ENCODE data around the gene AQP12A. TPM values are rescaled to one million over a fixed set of nuclear protein-coding genes. Genes with fewer than 3 reads are reported as not detected.

Gene AQP12A
- total and polyA plus RNA-seq, 10 of the 15 experiments (the other 5 are each of a cell fraction or from before 2014, with no cell fraction given) = not detected

GRCh38 chr2:240741091-240741490 lies 49.4 kb downstream of the AQP12A start (continued):
- no peak for TF ChIP-seq POLR2A (IDR thresholded peaks at IDR 0.05; ENCODE audit: low read depth, low read length)

GRCh38 chr2:240742602-240743095 lies 51.0 kb downstream of the AQP12A start:
- CTCF ChIA-PET = no interaction called here
- FAIRE-seq = no peak
- intact Hi-C loops (cut with micrococcal nuclease; ENCODE audit: unreplicated experiment) (no loop called here), in situ Hi-C loops (cut with MboI) (no loop called here)
- no peaks in the 10 kb centered on the region for H3K4me1 ChIP-seq (ENCODE audit: control insufficient read depth, insufficient read depth, low read length)
- no peak for ATAC-seq
- H3K9me3 ChIP-seq (replicated peaks; ENCODE audit: control insufficient read depth, insufficient read depth, low read length) = no peaks in the 10 kb centered on the region
- no peak overlapping the region for H3K4me3 ChIP-seq
- TF ChIP-seq MLLT1 (IDR thresholded peaks at IDR 0.05) (no peak), ATF2 (IDR thresholded peaks at IDR 0.05; ENCODE audit: low read length) (no peak), NR2C2 (IDR thresholded peaks at IDR 0.05; ENCODE audit: borderline replicate concordance, control insufficient read depth, insufficient read length, low read depth) (no peak), SRF (IDR thresholded peaks at IDR 0.05; ENCODE audit: low read depth in 2 of 2, low read length in 2 of 2) (no peak), NFYB (IDR thresholded peaks at IDR 0.05; ENCODE audit: insufficient read depth, low read depth, low read length) (no peak), ZBTB11 (CRISPR knock-in tag; IDR thresholded peaks at IDR 0.05) (no peak), CHD4 (IDR thresholded peaks at IDR 0.05) (no peak), E2F4 (IDR thresholded peaks at IDR 0.05; ENCODE audit: low read depth, low read length) (no peak)
- POLR2A ChIA-PET = no interaction called here
- peaks cover 0 to 6% of the 10 kb centered on the region in 2 experiments; a peak in 3 of 4 replicates for H3K27me3 ChIP-seq (replicated peaks in 1 of 2; ENCODE audit: control insufficient read depth in 2 of 2, insufficient read depth in 2 of 2, low read length in 1 of 2)
- H3K4me2 ChIP-seq (ENCODE audit: control insufficient read depth, insufficient read depth) = no peak overlapping the region
- WGBS (ENCODE audit: insufficient coverage, insufficient replicate concordance, low lambda C conversion rate, missing lambda C conversion rate) = 39% methylated on average over 10 of the region's 13 CpGs
- no TSS peak for BruUV-seq (replicated peaks)
- RAD21 ChIA-PET (ENCODE audit: unreplicated experiment) = interaction anchor here (0.6 kb wide), 1 partner anchor 134 kb away, joined by 3 read pairs; no protein-coding TSS in a partner anchor
- H4K20me1 ChIP-seq (ENCODE audit: control insufficient read depth, insufficient read depth) = no peaks in the 10 kb centered on the region
- SMC1A ChIA-PET (ENCODE audit: uncharacterized antibody, unreplicated experiment) = no interaction called here
- no peaks in the 10 kb centered on the region for H3K79me2 ChIP-seq (ENCODE audit: control insufficient read depth, insufficient read depth, low read length)
- no peak overlapping the region for H2AFZ ChIP-seq (ENCODE audit: control insufficient read depth, low read depth, low read length)
- no peak overlapping the region for H3K27ac ChIP-seq (ENCODE audit: control insufficient read depth, insufficient read depth)
- H3K9ac ChIP-seq (ENCODE audit: control insufficient read depth, insufficient read depth, low read length) = no peak overlapping the region
- no peak for DNase-seq (ENCODE audit: low read depth, low spot score)
- H3K36me3 ChIP-seq (ENCODE audit: control insufficient read depth in 2 of 2, insufficient read depth in 2 of 2, low read length in 1 of 2) = no peaks in the 10 kb centered on the region
